Activated T-cell treated with anti-CD3 and anti-CD28 coated beads, Interleukin-2, amount 50 U/mL, for 1 hour (primary cell): ENCODE results near the gene LONP2.
A peak's percentile ranks its signal among the peaks of the same experiment; 100 is the strongest.
"Not testable (repeated sequence)": the region's sequence is repeated elsewhere in the genome, so short reads cannot be mapped to it uniquely, and the experiment has no call there.

ENCODE experiments used
- DNase-seq: peaks from one replicate; pipeline ENCODE4 v3.0.0-alpha.2; 2020

LONP2 gene

DNA sequence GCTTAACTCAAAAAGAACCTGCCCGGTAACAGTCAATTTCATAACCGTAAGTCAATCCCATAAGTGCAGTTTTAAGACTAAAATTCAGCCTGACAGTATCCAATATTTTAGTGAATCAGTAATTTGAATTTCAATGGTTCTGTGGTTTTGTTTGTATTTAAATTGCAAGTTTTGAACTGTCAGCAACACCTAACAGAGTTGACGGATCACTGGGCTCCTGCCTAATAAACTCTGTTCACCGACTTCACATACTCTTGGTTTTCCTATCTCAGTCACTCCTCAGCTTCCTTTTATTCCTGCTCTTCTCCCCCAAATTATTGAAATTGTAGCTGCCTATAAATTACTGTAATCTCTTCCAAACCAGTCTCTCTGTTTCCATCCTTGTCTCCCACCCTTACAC is 128.6 kb downstream of the LONP2 start:
- DNase-seq, result no peak

GRCh38 chr16:48373258-48374029 is 129.3 kb downstream of the LONP2 start:
- no peak for DNase-seq

DNA sequence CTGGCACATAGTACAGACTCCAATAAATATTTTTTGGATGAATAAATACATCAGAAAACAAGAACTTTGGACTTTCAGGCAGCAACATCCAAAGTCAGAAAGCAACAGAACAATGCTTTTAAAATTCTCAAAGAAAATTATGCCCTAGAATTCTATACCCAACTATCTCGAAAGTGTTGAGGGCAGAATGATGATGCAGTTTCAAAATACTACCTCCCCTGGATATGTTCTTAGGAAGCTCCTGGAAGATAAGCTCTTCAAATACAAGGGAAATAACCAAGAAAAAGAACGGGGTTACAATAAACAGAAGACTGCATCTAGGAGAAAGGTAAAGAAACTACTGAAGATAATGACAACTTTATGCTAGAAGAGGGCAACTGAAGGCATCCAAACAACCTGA is 130.2 kb downstream of the LONP2 start:
- no peak for DNase-seq

DNA sequence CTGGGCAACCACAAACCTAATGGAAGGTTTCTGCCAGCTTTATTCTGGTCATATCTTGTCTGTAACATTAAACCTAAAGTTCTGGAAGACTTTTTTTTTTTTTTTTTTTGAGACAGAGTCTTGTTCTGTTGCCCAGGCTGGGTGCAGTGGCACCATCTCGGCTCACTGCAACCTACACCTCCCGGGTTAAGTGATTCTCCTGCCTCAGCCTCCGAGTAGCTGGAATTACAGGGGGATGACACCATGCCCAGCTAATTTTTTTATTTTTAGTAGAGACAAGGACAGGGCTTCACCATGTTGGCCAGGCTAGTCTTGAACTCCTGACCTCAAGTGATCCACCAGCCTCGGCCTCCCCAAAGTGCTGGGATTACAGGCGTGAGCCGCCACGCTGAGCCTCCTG is 133.2 kb downstream of the LONP2 start:
- not testable (repeated sequence) for DNase-seq

DNA sequence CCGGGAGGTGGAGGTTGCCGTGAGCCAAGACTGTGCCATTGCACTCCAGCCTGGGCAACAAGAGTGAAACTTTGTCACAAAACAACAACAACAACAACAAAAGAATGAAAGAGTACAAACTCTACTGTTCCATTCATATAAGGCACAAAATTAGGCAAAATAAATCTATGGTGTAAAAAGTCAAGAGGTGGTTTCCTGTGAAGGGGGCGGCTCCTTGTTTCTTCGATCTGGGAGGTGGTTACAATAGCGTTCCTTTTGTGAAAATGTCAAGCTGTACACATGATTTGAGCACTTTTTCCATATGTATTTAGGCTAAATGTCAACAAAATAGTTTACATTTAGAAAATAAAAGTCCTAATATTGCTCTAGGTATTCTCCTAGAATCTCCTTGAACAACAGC is 134.2 kb downstream of the LONP2 start:
- no peak for DNase-seq

- DNase-seq, result no peak
Measured at GRCh38 chr16:48378836-48379235, 134.7 kb downstream of the LONP2 start.

DNA sequence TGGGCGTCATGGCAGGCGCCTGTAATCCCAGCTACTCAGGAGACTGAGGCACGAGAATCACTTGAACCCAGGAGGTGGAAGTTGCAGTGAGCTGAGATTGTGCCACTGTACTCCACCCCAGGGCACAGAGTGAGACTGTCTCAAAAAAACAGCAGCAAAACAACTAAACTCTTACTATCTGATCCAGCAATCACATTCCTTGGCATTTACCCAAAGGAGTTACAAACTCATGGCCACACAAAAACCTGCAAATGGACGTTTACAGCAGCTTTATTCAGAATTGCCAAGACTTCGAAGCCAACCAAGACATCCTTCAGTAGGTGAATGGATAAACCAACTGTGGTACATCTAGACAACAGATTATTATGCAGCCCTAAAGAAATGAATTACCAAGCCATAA is 137.1 kb downstream of the LONP2 start:
- DNase-seq, result no peak

DNA sequence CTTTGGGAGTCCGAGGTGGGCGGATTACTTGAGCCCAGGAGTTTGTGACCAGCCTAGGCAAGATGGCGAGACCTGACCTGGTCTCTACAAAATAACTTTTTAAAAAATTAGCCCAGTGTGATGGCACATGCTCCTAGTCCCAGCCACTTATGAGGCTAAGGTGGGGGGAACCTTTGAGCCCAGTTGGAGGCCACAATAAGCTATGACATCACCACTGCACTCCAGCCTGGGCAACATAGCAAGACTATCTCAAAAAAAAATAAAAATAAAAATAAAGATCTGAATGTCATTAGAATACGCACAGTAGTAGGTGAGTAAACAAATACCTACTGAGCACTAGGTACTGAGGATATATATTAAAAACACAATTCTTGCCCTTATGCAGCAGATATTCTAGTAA is 138.0 kb downstream of the LONP2 start:
- no peak for DNase-seq

DNA sequence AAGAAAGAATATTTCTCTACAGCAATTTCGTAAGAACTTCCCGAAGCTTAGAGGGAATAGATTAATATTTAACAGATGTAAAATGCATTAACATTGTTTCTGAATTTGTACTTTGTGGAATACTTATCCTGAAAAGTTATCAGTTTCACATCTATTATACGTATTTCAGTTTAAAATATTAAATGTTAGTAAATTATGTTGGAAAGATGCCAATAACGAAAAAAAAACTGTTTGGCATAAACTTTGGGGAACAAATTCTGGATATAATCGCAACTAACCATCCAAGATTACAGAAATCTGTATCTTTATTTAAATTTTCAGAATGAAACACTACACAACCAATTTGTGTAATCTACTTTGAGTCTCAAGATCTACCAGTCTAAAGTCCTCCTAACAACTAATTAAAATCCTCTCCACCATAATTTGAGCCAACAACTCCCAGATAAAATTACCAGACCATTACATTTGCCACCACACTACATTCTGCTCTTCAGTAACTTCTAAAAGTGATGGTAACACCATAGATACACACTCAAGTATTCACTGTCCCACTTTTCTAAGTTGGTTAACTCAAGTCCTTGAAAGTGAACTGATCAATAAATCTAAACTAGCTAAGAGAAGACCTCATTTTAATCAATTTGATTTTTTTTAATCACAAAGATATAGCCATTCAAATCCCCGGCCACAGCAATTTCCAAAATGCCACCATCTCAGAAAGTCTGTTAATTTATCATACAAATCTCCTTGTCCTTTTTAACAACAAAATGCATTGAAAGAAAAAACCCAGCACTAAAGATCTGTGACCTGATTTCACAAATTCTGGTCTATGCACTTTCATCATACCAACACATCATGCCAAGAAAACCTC is 139.1 kb downstream of the LONP2 start:
- DNase-seq, result no peak

GRCh38 chr16:48383877-48384519 is 139.9 kb downstream of the LONP2 start:
- no peak for DNase-seq

GRCh38 chr16:48384520-48385252 is 140.6 kb downstream of the LONP2 start:
- DNase-seq, result peak; percentile 51

- peak; percentile 94 for DNase-seq
Measured at GRCh38 chr16:48385253-48386150, 141.4 kb downstream of the LONP2 start, which contains the start of gene SIAH1. Gene SIAH1, minus strand, starts transcription at chr16:48385413. Its CDS starts 22,985 bp downstream, at chr16:48362428.

- no peak for DNase-seq
Measured at GRCh38 chr16:48386559-48387312, 142.6 kb downstream of the LONP2 start.

DNA sequence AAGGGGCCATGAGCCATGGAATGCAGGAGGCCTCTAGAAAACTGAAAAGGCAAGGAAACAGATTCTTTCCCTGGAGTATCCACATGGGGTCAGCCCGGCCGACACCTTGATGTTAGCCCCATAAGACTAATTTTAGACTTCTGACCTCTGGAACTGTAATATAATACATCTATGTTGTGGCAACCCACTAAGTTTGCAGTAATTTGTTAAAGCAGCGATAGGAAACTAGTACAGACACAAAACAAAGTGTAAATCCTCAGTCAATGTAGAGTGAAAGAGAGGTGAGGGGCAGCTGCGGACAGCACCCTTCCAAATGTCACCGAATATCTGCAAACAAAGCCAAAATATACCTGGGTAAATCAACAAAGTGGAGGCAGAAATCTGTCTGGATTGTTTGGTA is 148.3 kb downstream of the LONP2 start:
- no peak for DNase-seq

GRCh38 chr16:48393485-48394354 is 149.6 kb downstream of the LONP2 start:
- DNase-seq, result no peak

- DNase-seq, result no peak
Measured at GRCh38 chr16:48394355-48394703, 150.2 kb downstream of the LONP2 start.

- no peak for DNase-seq
Measured at GRCh38 chr16:48395375-48395774, 151.3 kb downstream of the LONP2 start.

GRCh38 chr16:48402547-48402946 is 158.4 kb downstream of the LONP2 start:
- not testable (repeated sequence) for DNase-seq

- no peak for DNase-seq
Measured at GRCh38 chr16:48405153-48405552, 161.1 kb downstream of the LONP2 start.

- DNase-seq, result no peak
Measured at GRCh38 chr16:48405907-48406306, 161.8 kb downstream of the LONP2 start.
